Fibroblast of lung (primary cell): ENCODE data around the gene NCOA7. TPM values are rescaled to one million over a fixed set of nuclear protein-coding genes. Genes with fewer than 3 reads are reported as not detected.

Source experiments
- DNase-seq, 2 donors: peaks; one replicate each; pipeline versions ENCODE4 v3.0.0 to v3.0.0-alpha.2; 2010; ENCODE audit warnings: low read depth in 2 of 2
- H2AFZ ChIP-seq: 2 replicates; pipeline ENCODE4 v1.5.1; 2012; ENCODE audit warnings: low read length, control low read depth, inconsistent platforms
- H3K27ac ChIP-seq: 2 replicates; pipeline ENCODE4 v1.5.1; 2011; ENCODE audit warnings: low read length, control low read depth; ENCODE audit not compliant: insufficient read depth
- H3K27me3 ChIP-seq: 2 replicates; pipeline ENCODE4 v1.5.1; 2011; ENCODE audit warnings: mild to moderate bottlenecking, low read length; ENCODE audit not compliant: control insufficient read depth, insufficient read depth
- H3K36me3 ChIP-seq: 2 replicates; pipeline ENCODE4 v1.5.1; 2011; ENCODE audit warnings: low read length; ENCODE audit not compliant: control insufficient read depth, insufficient read depth
- H3K4me1 ChIP-seq: 2 replicates; pipeline ENCODE4 v1.5.1; 2011; ENCODE audit warnings: low read length; ENCODE audit not compliant: control insufficient read depth, insufficient read depth; ENCODE audit errors: extremely low read depth
- H3K4me2 ChIP-seq: 2 replicates; pipeline ENCODE4 v1.5.1; 2011; ENCODE audit warnings: low read length, control low read depth; ENCODE audit not compliant: insufficient read depth; ENCODE audit errors: extremely low read depth
- H3K4me3 ChIP-seq, 4 experiments: fragments of 200-600 bp in 1 of 4; sonication (generic) in 1 of 4; replicated peaks in 1 of 4; 2 replicates each; pipeline ENCODE4 v1.5.1; 2011 to 2016; ENCODE audit warnings: low read length in 4 of 4, low read depth in 3 of 4, mild to moderate bottlenecking in 3 of 4, control low read depth in 2 of 4, inconsistent platforms in 1 of 4, mixed read lengths in 1 of 4; ENCODE audit not compliant: insufficient read depth in 1 of 4; ENCODE audit errors: control extremely low read depth in 1 of 4
- H3K79me2 ChIP-seq: 2 replicates; pipeline ENCODE4 v1.5.1; 2012; ENCODE audit warnings: mild to moderate bottlenecking, low read length, inconsistent platforms; ENCODE audit not compliant: control insufficient read depth, insufficient read depth
- H3K9ac ChIP-seq: 2 replicates; pipeline ENCODE4 v1.5.1; 2011; ENCODE audit warnings: mild to moderate bottlenecking, low read length, control low read depth; ENCODE audit not compliant: insufficient read depth
- H3K9me3 ChIP-seq: 2 replicates; pipeline ENCODE4 v1.5.1; 2012; ENCODE audit warnings: low read depth, low read length; ENCODE audit not compliant: control insufficient read depth, insufficient read depth
- H4K20me1 ChIP-seq: 2 replicates; pipeline ENCODE4 v1.5.1; 2011; ENCODE audit warnings: low read length; ENCODE audit not compliant: control insufficient read depth, insufficient read depth; ENCODE audit errors: extremely low read depth
- EZH2 ChIP-seq: IDR thresholded peaks from 2 replicates; pipeline ENCODE4 v1.5.1; 2012; ENCODE audit warnings: low read length, control low read depth, mild to moderate bottlenecking; ENCODE audit errors: missing control alignments
- polyA plus RNA-seq, 2 donors: library from polyadenylated mRNA; depleted of rRNA in 1 of 2; stranded (reverse) in 1 of 2; unstranded in 1 of 2; fragments of >200 nt; gene quantifications; 2 replicates each; pipeline ENCODE4 v1.2.1, GENCODE V29; 2011 to 2012; ENCODE audit warnings: missing spikeins in 1 of 2
- total RNA-seq: library from RNA; depleted of rRNA; stranded (reverse); fragments of >200 nt; gene quantifications from 2 replicates; pipeline ENCODE4 v1.2.1, GENCODE V29; 2014
- TF ChIP-seq, protein P1 (sequence below), 2 donors: IDR thresholded peaks in 1 of 2; conservative IDR thresholded peaks in 1 of 2; 1 replicate in 1 of 2; 2 replicates in 1 of 2; pipeline ENCODE4 v1.5.1; 2011 to 2012; ENCODE audit warnings: low read length in 2 of 2, control low read depth in 1 of 2, inconsistent platforms in 1 of 2, low read depth in 1 of 2, mild to moderate bottlenecking in 1 of 2

The NCOA7 gene
- total and polyA plus RNA-seq, 2 donors (not counting 1 experiment from before 2014, with no cell fraction given) = 13.7 to 49.9 TPM

DNA sequence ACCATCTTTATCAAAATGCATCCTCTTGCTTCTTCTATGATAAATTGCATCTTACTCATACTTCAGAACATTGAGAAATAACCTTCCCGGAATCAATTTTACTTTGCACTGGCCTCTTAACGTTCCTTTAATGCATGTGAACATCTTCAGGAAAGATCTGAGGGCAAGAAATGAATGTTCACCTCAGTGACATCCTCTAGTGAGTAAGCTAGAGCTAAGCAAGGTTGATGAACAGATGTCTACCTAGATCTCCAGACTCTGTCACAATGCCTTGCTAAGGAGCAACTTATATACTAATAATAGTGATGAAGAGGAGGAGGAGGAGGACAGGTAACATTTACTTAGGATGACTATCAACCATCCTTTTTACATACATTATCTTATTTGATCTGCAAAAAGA, 149.0 kb downstream of the NCOA7 start:
- Histone ChIP-seq H3K36me3 (no peaks in the 10 kb centered on the region), H3K4me1 (peaks cover 4% of the 10 kb centered on the region), H3K4me3 (no peak overlapping the region), H3K27me3 (no peaks in the 10 kb centered on the region), H3K9me3 (no peaks in the 10 kb centered on the region), H3K27ac (no peak overlapping the region), H3K4me2 (no peak overlapping the region), H4K20me1 (no peaks in the 10 kb centered on the region), H3K79me2 (no peaks in the 10 kb centered on the region), H2AFZ (no peak overlapping the region), H3K9ac (no peak overlapping the region)
- DNase-seq = no peak
- TF ChIP-seq, protein P1, sequence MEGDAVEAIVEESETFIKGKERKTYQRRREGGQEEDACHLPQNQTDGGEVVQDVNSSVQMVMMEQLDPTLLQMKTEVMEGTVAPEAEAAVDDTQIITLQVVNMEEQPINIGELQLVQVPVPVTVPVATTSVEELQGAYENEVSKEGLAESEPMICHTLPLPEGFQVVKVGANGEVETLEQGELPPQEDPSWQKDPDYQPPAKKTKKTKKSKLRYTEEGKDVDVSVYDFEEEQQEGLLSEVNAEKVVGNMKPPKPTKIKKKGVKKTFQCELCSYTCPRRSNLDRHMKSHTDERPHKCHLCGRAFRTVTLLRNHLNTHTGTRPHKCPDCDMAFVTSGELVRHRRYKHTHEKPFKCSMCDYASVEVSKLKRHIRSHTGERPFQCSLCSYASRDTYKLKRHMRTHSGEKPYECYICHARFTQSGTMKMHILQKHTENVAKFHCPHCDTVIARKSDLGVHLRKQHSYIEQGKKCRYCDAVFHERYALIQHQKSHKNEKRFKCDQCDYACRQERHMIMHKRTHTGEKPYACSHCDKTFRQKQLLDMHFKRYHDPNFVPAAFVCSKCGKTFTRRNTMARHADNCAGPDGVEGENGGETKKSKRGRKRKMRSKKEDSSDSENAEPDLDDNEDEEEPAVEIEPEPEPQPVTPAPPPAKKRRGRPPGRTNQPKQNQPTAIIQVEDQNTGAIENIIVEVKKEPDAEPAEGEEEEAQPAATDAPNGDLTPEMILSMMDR (conservative IDR thresholded peaks at IDR 0.05 in 1 of 2, IDR thresholded peaks at IDR 0.05 in 1 of 2; ENCODE audit: low read depth in 1 of 2, low read length in 2 of 2) = no peak
- no peak for TF ChIP-seq EZH2

GRCh38 chr6:125940247-125941041, 149.7 kb downstream of the NCOA7 start:
- H4K20me1 ChIP-seq = no peaks in the 10 kb centered on the region
- H3K27ac ChIP-seq = no peak overlapping the region
- no peaks in the 10 kb centered on the region for H3K27me3 ChIP-seq
- no peak overlapping the region for H3K4me3 ChIP-seq
- no peak overlapping the region for H3K9ac ChIP-seq
- no peak overlapping the region for H3K4me2 ChIP-seq
- peaks cover 5% of the 10 kb centered on the region for H3K4me1 ChIP-seq
- H3K9me3 ChIP-seq = no peaks in the 10 kb centered on the region
- H2AFZ ChIP-seq = peak overlapping the region; percentile 30
- no peak for TF ChIP-seq EZH2
- TF ChIP-seq, protein P1 (conservative IDR thresholded peaks at IDR 0.05 in 1 of 2, IDR thresholded peaks at IDR 0.05 in 1 of 2; ENCODE audit: low read depth in 1 of 2, low read length in 2 of 2) = no peak
- peak in 1 of 2 donors; percentile 50 for DNase-seq
- H3K36me3 ChIP-seq = no peaks in the 10 kb centered on the region
- no peaks in the 10 kb centered on the region for H3K79me2 ChIP-seq

DNA sequence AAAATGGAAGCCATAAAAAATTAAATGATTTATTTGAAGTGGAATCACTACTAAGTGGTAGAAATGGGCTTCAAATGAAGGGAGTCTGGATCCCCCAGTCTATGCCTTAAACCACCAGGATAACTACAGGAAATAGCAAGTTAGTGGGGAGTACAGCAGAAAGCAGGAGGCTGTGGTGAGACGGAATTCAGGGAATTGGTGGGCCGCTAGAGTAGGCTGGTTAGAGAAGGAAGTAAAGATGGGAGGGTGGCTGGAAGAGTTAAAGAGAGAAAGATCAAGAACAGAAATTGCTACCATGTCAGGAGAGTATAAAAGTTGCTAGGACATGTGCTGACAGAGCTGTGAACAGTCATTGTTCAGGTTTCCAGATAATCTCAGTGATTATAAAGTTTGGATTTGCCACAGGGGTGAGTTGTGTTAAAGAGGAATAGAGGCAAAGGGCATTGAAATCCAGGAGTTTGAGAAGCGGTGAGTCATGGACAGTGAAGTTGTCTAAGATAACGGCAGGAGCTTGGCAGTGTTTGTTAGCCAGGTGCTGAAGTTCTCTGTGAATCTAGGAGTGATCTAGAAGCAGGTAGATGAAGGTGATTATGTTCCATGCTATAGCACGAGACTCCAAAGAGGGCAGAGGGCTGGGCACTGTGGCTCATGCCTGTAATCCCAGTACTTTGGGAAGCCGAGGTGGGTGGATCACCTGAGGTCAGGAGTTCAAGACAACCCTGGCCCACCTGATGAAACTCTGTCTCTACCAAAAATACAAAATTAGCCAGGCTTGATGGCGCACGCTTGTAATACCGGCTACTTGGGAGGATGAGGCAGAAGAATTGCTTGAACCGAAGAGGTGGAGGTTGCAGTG, 152.1 kb downstream of the NCOA7 start:
- Histone ChIP-seq H3K27me3 (no peaks in the 10 kb centered on the region), H4K20me1 (no peaks in the 10 kb centered on the region), H3K4me2 (no peak overlapping the region), H2AFZ (no peak overlapping the region), H3K9me3 (no peaks in the 10 kb centered on the region), H3K79me2 (no peaks in the 10 kb centered on the region), H3K36me3 (no peaks in the 10 kb centered on the region), H3K9ac (no peak overlapping the region), H3K4me1 (peaks cover 14% of the 10 kb centered on the region), H3K27ac (no peak overlapping the region), H3K4me3 (no peak overlapping the region)
- peak in 1 of 2 donors; percentile 57 for DNase-seq
- TF ChIP-seq, protein P1 (conservative IDR thresholded peaks at IDR 0.05 in 1 of 2, IDR thresholded peaks at IDR 0.05 in 1 of 2; ENCODE audit: low read depth in 1 of 2, low read length in 2 of 2) = no peak
- no peak for TF ChIP-seq EZH2
